Measurements from ENCODE around the gene TFDP2.
"Not testable (repeated sequence)": the region's sequence is repeated elsewhere in the genome, so short reads cannot be mapped to it uniquely, and the experiment has no call there.

The TFDP2 gene, protein sequence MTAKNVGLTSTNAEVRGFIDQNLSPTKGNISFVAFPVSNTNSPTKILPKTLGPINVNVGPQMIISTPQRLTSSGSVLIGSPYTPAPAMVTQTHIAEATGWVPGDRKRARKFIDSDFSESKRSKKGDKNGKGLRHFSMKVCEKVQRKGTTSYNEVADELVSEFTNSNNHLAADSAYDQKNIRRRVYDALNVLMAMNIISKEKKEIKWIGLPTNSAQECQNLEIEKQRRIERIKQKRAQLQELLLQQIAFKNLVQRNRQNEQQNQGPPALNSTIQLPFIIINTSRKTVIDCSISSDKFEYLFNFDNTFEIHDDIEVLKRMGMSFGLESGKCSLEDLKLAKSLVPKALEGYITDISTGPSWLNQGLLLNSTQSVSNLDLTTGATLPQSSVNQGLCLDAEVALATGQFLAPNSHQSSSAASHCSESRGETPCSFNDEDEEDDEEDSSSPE
- total RNA-seq, result 36.7 to 38.9 reads per million in 2 donors

DNA sequence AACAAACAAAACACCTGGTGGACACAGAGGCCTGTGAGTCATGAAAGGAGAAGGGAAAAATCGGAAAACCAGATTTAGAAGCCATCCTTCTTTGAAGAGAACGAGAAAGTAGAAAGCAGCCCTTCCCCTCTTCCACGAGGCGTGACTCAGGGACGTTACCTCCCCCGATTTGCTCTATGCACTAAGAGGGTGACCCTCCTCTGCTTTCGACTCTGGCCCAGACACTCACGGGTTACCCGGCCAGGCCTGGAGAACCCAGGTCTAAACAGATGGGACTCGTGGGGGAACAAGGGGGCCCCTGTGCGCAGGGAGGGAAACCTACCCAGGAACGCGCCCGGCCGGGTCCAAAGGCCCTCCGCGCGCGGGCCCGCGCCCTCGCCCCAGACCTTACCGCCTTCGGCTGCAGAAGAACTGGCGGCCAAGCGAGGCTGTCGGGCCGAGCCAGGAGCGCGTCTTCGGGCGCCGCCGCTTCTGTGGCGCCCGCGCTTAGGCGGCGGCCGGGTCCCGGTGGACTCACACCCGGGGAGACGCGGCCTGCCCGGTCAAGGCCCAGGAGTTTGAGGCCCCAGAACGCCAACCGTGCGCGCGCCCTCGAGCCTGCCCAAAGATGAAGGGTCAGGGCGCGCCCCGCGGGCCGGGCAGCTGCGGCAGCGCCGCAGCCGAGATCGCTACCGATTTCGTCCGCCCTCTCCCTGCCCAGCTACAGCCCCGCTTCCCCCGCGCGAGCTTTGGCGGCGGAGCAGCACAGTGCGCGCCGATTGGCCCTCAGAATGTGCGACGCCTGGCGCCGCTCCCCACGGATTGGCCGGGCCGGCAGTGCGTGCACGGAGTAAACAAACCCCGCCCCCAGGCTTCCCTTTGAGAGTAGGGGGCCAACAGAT, at the start of gene TFDP2:
Gene TFDP2 (minus strand): TSS at position 753 of the 881 bp plus-strand sequence. CDS start 47,795 bp downstream, outside the sequence.
- DNase-seq, result peak; percentile 71

DNA sequence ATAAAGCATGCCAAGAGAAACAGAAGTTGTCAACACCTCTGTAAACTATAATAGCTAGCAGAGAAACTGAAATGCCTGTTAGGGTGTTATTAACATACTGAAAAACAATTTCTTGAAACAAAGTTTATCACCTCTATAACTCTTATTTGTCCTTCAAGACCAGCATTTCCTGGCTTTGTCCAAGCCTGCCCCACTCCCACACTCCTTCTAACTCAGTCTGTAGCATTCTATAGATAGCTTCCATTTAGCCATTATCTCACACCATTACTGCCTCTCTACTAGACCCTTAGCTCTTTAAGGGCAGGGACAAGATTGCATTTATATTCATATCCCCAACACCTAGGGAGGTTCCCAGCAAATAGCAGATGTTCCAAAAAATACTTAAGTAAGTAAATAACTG, 39.5 kb upstream of the TFDP2 start:
- no peak for DNase-seq

DNA sequence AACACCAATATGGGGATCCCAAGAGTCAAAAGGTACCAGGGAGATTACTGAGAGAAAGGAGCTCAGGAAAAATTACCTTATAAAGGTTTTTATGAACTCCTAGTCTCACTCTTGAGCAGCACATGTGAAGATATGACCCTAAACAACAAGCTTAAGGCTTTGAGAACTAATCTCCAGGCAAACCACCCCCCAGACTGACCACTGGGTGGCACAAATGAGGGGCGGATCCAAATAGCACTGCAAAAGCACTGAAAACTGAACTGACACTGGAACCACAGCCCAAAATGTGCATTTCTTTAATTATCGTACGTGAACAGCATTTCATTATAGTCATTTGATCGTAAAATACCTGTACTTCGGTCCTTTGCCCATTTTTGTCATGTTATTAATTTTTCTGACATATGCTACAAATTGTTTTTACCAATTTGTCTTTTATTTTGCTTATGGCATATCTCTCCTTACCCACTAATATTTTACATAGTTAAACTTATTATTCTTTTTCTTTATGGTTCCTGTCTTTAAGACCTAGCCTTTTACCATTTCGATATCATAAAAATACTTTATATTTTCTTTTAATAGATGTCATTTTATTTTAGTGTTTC, 31.5 kb upstream of the TFDP2 start:
- peak; percentile 1 for DNase-seq

DNA sequence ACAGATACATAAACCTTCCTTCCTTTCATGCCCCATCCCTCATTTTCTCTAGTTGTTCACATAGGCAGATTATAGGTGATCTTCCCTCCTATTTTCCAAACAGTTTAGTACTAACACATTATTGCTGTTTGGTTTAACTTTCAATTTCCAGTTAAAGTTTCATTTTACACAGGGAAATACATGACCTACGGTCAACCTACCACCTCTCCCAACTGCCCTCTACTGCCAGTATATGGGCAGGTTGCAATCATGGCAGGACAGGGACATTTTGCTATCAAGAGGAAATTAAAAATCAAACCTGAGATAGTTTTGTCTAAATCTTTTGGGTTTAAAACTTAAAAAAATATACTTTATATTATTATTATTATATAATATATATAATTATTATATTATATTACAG, 26.1 kb upstream of the TFDP2 start:
- DNase-seq, result no peak

DNA sequence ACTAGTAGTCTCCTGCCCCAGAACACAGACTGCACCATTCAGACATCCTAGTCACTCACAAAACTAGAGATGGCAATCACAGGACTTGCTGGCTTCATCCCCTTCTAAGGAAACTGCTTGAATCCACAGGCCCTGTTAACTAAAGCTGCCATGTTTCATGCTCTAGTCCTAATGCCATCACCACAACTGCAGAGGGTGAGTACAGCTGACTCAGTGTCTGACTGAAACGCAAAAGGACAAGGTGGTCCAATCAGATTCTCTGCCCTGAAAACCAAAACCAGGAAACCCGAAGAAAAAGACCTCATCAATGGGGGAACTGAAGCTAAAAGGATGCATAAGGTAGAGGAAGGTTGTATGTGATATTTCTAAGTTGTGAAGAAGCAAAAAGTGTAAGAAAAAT, 25.2 kb upstream of the TFDP2 start:
- no peak for DNase-seq

DNA sequence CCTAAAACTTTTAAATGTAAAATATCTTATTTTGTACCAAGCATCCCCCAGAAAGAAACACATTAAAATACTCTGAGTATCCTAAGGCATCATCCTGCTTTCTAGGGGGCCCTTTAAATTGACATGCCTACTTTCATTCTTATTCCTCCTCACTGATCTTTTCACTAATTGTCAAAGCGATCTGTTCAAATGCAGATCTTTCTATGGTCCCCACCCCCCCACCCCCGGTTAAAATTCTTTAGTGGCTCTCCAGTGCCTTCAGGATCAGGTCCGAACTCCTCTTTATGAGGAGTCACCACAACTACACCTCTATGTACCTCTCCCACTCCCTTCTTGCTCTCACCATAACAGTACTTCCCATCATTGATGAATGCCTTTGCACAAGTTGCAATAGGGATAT, 19.2 kb upstream of the TFDP2 start:
- DNase-seq, result no peak

DNA sequence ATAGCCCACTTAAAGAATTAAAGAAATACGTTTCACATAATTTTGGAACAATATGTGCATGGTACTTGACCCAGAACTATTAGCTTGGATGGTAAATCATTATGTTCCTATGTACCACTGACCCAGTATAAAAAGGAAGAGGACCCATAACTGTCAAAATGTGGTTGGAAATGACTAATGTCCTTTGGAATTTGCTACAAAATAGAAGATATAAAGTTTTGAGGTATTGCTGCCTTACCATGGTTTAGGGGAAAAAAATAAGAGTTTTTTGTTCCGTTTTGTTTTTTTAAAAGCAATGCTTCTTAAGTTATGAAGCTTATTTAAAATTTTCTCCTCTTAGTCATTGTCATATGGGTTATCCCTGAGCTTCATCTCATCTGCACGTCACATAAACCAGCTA, 15.8 kb upstream of the TFDP2 start:
- no peak for DNase-seq

DNA sequence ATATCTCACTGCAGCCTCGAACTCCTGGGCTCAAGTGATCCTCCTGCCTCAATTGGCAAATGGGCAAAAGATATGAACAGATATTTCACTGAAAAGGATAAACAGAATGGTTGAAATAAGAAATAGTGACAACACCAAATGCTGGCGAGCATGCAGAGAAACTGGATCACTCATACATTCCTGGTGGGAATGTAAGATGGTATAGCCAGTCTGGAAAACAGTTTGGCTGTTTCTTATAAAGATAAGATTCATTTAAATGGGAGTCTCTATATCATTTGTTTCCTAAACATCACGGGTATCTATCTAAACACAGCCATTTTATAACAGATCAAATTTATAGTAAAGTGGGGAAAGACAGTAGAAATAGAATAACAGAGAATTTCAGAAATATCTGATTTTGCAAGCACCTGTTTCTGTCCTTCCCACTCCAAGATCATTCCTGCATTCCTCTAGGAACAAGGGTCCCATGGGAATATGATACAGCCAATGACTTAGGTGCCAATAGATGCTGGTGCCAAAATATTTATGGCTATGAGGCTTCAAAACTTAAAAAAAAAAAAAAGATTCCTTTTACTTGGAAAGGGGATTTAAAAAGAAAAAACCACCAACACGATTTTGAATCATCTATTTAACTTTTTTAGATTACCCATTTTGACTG, 9.9 kb upstream of the TFDP2 start:
- no peak for DNase-seq

DNA sequence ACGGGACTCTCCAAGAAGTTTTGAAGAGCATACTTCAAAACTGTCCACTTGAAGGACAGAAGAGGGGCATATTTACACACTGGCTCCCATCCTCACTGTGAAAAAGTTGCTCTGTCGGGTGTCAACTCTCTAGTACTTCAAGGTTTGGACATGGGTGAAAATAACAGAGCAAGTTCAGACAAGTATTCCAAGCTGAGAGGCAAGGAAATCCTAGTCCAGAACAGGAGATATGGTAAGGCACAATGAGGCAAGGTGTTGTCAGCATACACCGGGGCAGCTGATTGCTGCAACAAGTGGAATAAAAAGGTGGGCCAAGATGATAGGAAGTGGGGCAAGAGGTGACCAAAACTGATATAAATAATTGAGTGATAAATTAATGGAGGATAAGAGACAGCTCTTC, 4.8 kb upstream of the TFDP2 start:
- DNase-seq, result no peak

DNA sequence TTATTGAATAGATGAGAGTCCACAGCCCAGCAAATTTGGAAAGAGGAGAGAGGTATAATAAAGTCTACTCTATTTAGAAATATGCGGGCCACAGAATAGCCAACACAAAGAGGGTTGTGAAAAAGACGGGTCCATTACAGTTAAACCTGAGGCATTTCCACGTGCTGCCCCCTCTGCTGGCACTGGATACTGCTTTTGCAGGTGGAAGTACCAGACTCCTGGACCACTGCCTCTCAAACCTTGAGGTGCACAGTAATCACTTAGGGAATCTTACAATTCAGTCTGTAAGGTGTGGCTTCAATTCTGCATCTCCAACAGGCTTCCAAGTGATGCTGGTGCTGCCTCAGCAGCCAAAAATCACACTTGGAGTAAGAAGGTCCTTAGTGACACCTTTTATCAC, 3.0 kb upstream of the TFDP2 start:
- no peak for DNase-seq

DNA sequence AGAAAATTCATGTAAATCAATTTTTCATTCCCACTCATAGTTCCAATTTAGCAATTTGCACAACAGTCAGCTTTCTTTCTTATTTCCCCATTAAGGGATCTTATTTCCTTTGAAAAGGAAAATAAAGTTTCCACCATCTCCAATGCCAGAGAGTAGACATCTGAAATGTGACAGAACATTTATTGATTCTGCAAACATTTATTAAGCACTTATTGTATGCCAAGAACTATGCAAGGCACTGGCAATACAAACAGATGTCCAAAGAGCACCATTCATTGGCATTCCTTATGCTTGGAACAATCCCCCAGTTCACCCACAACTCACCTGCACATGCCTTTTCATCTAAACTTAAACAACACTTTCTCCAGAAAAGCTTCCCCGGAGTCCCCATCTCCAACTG, 2.5 kb upstream of the TFDP2 start:
- DNase-seq, result no peak

DNA sequence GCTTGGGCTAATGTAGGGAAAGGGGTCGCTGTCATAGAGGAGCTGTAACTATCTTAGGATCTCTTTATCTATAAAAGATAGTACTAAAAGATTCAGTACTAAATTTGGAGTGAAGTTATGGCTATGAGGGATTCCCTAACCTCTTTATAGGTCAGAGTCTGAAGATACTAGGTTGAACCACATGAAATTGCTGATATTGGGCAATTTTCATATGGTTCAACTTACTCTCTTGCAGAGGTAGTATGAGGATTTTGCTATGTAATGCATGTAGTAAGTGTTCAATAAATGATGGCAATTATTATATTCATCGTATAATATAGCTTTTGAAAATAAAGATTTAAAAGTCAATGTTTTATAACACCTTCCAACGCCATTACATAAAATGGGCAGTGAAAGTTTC, 1.9 kb upstream of the TFDP2 start:
- DNase-seq, result no peak

DNA sequence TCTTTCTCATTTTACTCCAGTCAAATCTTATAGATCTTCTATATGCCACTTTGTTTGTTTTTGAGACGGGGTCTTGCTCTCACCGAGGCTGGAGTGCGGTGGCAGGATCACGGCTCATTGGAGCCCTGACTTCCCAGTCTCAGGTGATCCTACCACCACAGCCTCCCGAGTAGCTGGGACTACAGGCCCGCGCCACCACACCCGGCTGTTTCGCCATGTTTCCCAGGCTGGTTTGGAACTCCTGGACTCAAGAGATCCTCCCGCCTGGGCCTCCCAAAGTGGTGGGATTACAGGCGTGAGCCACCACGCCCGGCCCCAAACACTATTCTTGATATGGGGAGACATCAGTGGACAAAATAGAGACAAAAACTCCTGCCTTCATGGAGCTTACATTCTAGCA, 927 bp upstream of the TFDP2 start:
- no peak for DNase-seq

DNA sequence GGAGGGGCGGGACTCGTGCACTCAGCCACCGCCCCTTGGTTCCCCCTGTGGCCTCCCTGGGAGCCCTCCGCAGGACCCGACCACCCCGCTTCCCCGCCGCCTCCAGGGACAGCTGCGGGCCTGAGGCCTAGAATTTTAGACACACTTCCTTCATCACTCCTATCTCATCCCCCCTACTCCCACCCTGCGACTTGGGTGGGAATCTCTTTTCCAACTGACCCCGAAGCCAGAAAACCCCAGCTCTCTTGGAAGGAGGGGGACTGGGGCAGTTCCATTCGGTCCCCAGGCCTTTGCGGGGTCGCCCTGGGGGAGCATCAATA, 289 bp upstream of the TFDP2 start:
- DNase-seq, result no peak

DNA sequence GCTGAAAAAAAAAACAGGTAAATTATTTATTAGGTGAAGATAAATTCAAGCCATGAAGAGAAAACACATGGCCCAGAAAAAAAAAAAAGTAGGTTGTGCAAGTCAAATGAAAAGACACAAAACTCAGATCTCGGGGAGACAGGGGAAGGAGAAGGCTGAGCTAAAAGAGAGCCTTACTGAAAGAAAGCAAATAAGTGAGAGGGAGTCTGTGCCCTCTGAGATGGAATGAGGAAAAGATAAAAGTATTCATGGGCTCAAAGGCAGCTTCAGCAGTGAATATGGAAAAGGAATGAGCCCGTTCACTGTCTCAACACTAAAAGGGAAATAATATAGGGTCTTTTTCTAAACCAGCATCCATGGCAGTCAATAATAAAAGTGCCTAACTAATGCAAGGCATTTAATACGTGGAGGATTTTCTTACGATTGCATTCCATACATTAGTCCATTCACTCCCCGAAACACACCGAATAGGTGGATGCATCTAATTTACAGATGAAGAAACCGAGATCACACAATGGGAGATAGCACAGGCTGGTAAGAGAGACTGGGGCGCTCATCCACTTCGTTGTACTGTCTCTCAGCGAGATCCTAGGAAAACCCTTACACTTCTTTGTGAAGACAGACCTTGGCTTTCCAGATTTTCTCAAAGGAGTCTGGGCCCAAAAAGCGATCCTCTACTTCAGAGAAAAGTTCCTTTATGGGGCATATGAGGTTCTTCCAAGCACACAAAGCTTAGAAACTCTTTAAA, 1.1 kb downstream of the TFDP2 start:
- no peak for DNase-seq

DNA sequence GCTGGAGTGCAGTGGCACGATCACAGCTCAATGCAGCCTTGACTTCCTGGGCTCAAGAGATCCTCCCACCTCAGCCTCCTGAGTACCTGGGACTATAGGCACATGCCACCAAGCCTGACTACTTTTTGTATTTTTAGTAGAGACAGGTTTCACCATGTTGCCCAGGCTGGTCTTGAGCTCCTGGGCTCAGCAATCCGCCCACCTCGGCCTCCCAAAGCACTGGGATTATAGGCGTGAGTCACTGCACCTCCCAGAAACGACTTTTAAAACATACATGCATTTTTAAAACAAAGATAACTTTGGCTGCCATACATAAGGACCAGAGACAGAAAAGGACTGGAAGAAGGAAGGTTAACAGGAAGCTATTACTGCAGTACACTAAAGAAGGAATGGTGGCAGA, 4.8 kb downstream of the TFDP2 start:
- DNase-seq, result not testable (repeated sequence)

DNA sequence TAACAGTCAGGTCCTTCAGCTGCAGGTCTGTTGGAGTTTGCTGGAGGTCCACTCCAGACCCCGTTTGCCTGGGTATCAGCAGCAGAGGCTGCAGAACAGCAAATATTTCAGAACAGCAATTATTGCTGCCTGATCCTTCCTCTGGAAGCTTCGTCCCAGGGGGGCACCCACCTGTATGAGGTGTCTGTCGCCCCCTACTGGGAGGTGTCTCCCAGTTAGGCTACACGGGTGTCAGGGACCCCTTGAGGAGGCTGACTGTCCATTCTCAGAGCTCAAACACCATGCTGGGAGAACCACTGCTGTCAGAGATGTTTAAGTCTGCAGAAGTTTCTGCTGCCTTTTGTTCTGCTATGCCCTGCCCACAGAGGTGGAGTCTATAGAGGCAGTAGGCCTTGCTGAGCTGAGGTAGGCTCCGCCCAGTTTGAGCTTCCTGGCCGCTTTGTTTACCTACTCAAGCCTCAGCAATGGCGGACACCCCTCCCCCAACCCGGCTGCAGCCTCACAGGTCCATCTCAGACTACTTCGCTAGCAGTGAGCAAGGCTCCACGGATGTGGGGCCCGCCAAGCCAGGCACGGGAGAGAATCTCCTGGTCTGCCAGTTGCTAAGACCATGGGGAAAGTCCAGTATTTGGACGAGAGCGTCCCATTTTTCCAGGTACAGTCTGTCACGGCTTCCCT, 8.6 kb downstream of the TFDP2 start:
- DNase-seq, result not testable (repeated sequence)

DNA sequence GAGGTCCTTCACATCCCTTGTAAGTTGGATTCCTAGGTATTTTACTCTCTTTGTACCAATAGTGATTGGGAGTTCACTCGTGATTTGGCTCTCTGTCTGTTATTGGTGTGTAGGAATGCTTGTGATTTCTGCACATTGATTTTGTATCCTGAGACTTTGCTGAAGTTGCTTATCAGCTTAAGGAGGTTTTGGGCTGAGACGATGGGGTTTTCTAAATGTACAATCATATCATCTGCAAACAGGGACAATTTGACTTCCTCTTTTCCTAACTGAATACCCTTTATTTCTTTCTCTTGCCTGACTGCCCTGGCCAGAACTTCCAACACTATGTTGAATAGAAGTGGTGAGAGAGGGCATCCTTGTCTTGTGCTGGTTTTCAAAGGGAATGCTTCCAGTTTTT, 12.3 kb downstream of the TFDP2 start:
- not testable (repeated sequence) for DNase-seq

DNA sequence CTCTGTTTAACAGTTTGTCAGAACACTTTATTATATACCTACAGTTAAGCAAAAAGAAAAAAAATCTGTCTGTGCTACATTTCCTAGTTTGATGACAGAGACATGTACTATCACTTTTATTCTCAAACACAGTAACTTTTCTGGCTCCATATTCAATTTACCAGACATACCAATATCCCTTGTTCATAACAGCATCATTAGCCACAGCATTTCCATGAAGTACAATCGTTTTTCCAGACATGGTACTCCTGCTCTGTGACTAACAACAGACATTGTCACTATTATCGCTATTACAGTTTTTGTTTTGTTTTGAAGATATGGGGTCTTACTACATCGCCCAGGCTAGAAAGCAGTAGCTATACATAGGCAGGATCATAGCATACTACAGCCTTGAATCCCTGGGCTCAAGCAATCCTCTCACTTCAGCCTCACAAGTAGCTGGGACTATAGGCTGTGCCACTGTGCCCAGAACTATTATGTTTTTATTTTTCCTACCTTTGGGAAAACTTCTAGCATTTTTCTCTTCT, 14.5 kb downstream of the TFDP2 start:
- DNase-seq, result no peak

DNA sequence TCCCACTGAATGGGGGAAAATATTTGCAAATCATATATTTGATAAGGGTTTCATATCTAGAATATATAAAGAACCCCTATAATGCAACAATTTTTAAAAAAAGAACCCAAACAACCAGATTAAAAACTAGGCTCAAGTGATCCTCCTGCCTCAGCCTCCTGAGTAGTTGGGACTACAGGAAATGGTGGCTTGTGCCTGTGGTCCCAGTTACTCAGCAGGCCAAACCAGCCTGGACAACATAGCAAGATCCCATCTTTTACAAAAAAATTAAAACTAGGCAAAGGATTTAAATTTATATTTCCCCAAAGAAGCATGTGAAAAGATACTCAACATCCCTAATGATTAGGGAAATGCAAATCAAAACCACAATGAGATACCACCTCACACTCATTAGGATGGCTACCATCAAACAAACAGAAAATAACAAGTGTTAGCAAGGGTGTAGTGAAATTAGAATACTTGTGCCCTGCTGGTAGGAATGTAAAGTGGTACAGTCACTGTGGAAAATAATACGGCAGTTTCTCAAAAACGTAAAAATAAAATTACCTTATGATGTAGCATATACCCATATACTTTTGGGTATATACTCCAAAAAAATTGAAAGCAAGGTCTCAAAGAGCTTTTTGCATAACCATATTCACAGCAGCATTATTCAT, 19.7 kb downstream of the TFDP2 start:
- DNase-seq, result no peak

Data from T-helper 9 cell (primary cell).